GM19372 (cell line): Measurements from ENCODE around the gene IKZF1.

Experiments
- ATAC-seq: cut with Tn5 transposase; IDR thresholded peaks from one replicate; pipeline ENCODE4 v1.9.1; 2021; ENCODE audit warnings: mild to moderate bottlenecking, low read depth, moderate library complexity; ENCODE audit not compliant: unreplicated experiment

Gene IKZF1

GRCh38 chr7:50282813-50283605 is 21.5 kb upstream of the IKZF1 start:
- no peak for ATAC-seq

- ATAC-seq: no peak
These were observed 20.8 kb upstream of the IKZF1 start for GRCh38 chr7:50283731-50284130.

GRCh38 chr7:50284296-50284695 is 20.2 kb upstream of the IKZF1 start:
- ATAC-seq: no peak

- ATAC-seq: no peak
These were observed 19.2 kb upstream of the IKZF1 start for GRCh38 chr7:50285269-50285668.

- ATAC-seq: no peak
These were observed 17.4 kb upstream of the IKZF1 start for GRCh38 chr7:50287129-50287528.

GRCh38 chr7:50292165-50292757 is 12.3 kb upstream of the IKZF1 start:
- no peak for ATAC-seq

- no peak for ATAC-seq
These were observed 11.8 kb upstream of the IKZF1 start for GRCh38 chr7:50292763-50293162.

- ATAC-seq: peak; percentile 63
These were observed 10.9 kb upstream of the IKZF1 start for GRCh38 chr7:50293509-50294179.

GRCh38 chr7:50295133-50295532 is 9.4 kb upstream of the IKZF1 start:
- no peak for ATAC-seq

- no peak for ATAC-seq
These were observed 7.7 kb upstream of the IKZF1 start for GRCh38 chr7:50296799-50297198.

GRCh38 chr7:50298811-50299562 is 5.5 kb upstream of the IKZF1 start:
- no peak for ATAC-seq

GRCh38 chr7:50300336-50300735 is 4.2 kb upstream of the IKZF1 start:
- ATAC-seq: no peak

GRCh38 chr7:50302486-50303334 is 1.8 kb upstream of the IKZF1 start:
- no peak for ATAC-seq

GRCh38 chr7:50303335-50304128 is 984 bp upstream of the IKZF1 start:
- ATAC-seq: peak; percentile 29

- ATAC-seq: peak; percentile 33
These were observed 531 bp downstream of the IKZF1 start for GRCh38 chr7:50304911-50305582.

- no peak for ATAC-seq
These were observed 1.3 kb downstream of the IKZF1 start for GRCh38 chr7:50305583-50306493.

GRCh38 chr7:50306494-50307367 is 2.2 kb downstream of the IKZF1 start:
- ATAC-seq: no peak
